Measurements from ENCODE around the gene C16orf54. TPM values are rescaled to one million over a fixed set of nuclear protein-coding genes. Genes with fewer than 3 reads are reported as not detected.
A peak's percentile ranks its signal among the peaks of the same experiment; 100 is the strongest.
"Not testable (repeated sequence)": the region's sequence is repeated elsewhere in the genome, so short reads cannot be mapped to it uniquely, and the experiment has no call there.

Gene C16orf54
- total RNA-seq, 1 donor from 2014 or later: not detected

GRCh38 chr16:29710227-29711219 is 35.3 kb downstream of the C16orf54 start:
- Mint-ChIP-seq H3K4me1 (peaks cover 27% of the 10 kb centered on the region), H3K4me3 (peak overlapping the region; percentile 1), H3K27ac (ENCODE audit: unreplicated experiment) (peak overlapping the region; percentile 3), H3K9me3 (peaks cover 6% of the 10 kb centered on the region), H3K27me3 (ENCODE audit: low read depth) (peaks cover 6% of the 10 kb centered on the region), H3K36me3 (ENCODE audit: low read depth) (no peaks in the 10 kb centered on the region)
- peak; percentile 76 for TF ChIP-seq CTCF (conservative IDR thresholded peaks at IDR 0.05)
- peak; percentile 26 for DNase-seq (ENCODE audit: low read depth, low spot score)

GRCh38 chr16:29709657-29710056 is 36.1 kb downstream of the C16orf54 start:
- not testable (repeated sequence) for DNase-seq (ENCODE audit: low read depth, low spot score); H3K36me3 Mint-ChIP-seq (ENCODE audit: low read depth); H3K27me3 Mint-ChIP-seq (ENCODE audit: low read depth); H3K4me3 Mint-ChIP-seq; H3K9me3 Mint-ChIP-seq
- Mint-ChIP-seq H3K4me1 (peaks cover 27% of the 10 kb centered on the region), H3K27ac (ENCODE audit: unreplicated experiment) (peak overlapping the region; percentile 7)

GRCh38 chr16:29708917-29709600 is 36.7 kb downstream of the C16orf54 start:
- peaks cover 6% of the 10 kb centered on the region for H3K9me3 Mint-ChIP-seq
- peaks cover 6% of the 10 kb centered on the region for H3K27me3 Mint-ChIP-seq (ENCODE audit: low read depth)
- DNase-seq (ENCODE audit: low read depth, low spot score): no peak
- peaks cover 27% of the 10 kb centered on the region for H3K4me1 Mint-ChIP-seq
- no peak overlapping the region for H3K4me3 Mint-ChIP-seq
- H3K27ac Mint-ChIP-seq (ENCODE audit: unreplicated experiment): no peak overlapping the region
- H3K36me3 Mint-ChIP-seq (ENCODE audit: low read depth): no peaks in the 10 kb centered on the region
- no peak for TF ChIP-seq CTCF (conservative IDR thresholded peaks at IDR 0.05)

GRCh38 chr16:29707160-29707559 is 38.6 kb downstream of the C16orf54 start:
- peaks cover 32% of the 10 kb centered on the region for H3K4me1 Mint-ChIP-seq
- H3K4me3 Mint-ChIP-seq; H3K27ac Mint-ChIP-seq (ENCODE audit: unreplicated experiment); DNase-seq (ENCODE audit: low read depth, low spot score); H3K27me3 Mint-ChIP-seq (ENCODE audit: low read depth); H3K9me3 Mint-ChIP-seq; H3K36me3 Mint-ChIP-seq (ENCODE audit: low read depth): not testable (repeated sequence)

GRCh38 chr16:29705030-29705429 is 40.8 kb downstream of the C16orf54 start:
- Mint-ChIP-seq H3K36me3 (ENCODE audit: low read depth) (no peaks in the 10 kb centered on the region), H3K4me3 (no peak overlapping the region)

More at GRCh38 chr16:29705030-29705429, 40.8 kb downstream of the C16orf54 start:
- H3K9me3 Mint-ChIP-seq: peaks cover 5% of the 10 kb centered on the region
- H3K4me1 Mint-ChIP-seq: peaks cover 34% of the 10 kb centered on the region
- no peak overlapping the region for H3K27ac Mint-ChIP-seq (ENCODE audit: unreplicated experiment)
- H3K27me3 Mint-ChIP-seq (ENCODE audit: low read depth): peaks cover 7% of the 10 kb centered on the region
- no peak for DNase-seq (ENCODE audit: low read depth, low spot score)
- no peak for TF ChIP-seq CTCF (conservative IDR thresholded peaks at IDR 0.05)

All from neural crest cell (in vitro differentiated cells).